SU-DHL-6 (cell line): Measurements from ENCODE around the gene CFAP43.
"Not testable (repeated sequence)": the region's sequence is repeated elsewhere in the genome, so short reads cannot be mapped to it uniquely, and the experiment has no call there.

ENCODE experiments used
- H2AFZ ChIP-seq: fragments of 200-600 bp; sonication (generic); 2 replicates; pipeline ENCODE4 v1.6.1; 2014; ENCODE audit warnings: low read depth, mild to moderate bottlenecking, moderate library complexity, mixed read lengths, antibody characterized with exemption, low read length; ENCODE audit not compliant: severe bottlenecking
- H3F3A ChIP-seq: fragments of 200-600 bp; shearing (Covaris generic); 2 replicates; pipeline ENCODE4 v1.6.0; 2016; ENCODE audit warnings: antibody characterized with exemption, mild to moderate bottlenecking; ENCODE audit not compliant: insufficient read depth
- H3K27ac ChIP-seq: fragments of 200-600 bp; sonication (generic); 2 replicates; pipeline ENCODE4 v1.5.1; 2016; ENCODE audit warnings: low read depth, mild to moderate bottlenecking, low read length, moderate library complexity, mixed read lengths
- H3K27me3 ChIP-seq: fragments of 200-600 bp; sonication (generic), shearing (Covaris generic); 2 replicates; pipeline ENCODE4 v1.6.0; 2014; ENCODE audit warnings: mild to moderate bottlenecking, low read length
- H3K36me3 ChIP-seq: fragments of 200-600 bp; sonication (generic); 2 replicates; pipeline ENCODE4 v1.6.1; 2014; ENCODE audit warnings: mild to moderate bottlenecking, low read length, mixed read lengths
- H3K4me2 ChIP-seq: fragments of 300-600, 200-600 bp; shearing (Covaris generic), sonication (generic); 2 replicates; pipeline ENCODE4 v1.6.0; 2014; ENCODE audit warnings: low read length, low read depth, mild to moderate bottlenecking; ENCODE audit not compliant: poor library complexity, severe bottlenecking
- H3K4me3 ChIP-seq: fragments of 200-600 bp; sonication (generic); 2 replicates; pipeline ENCODE4 v1.5.1; 2014; ENCODE audit warnings: antibody characterized with exemption, low read length, mild to moderate bottlenecking, mixed read lengths; ENCODE audit not compliant: insufficient read depth, poor library complexity, severe bottlenecking
- H3K79me2 ChIP-seq: fragments of 200-600 bp; sonication (generic); 2 replicates; pipeline ENCODE4 v1.6.1; 2014; ENCODE audit warnings: mild to moderate bottlenecking, low read length, moderate library complexity; ENCODE audit not compliant: insufficient read depth
- H3K9ac ChIP-seq: fragments of 200-600 bp; sonication (generic); 2 replicates; pipeline ENCODE4 v1.7.0; 2014; ENCODE audit warnings: mild to moderate bottlenecking, low read length
- H3K9me2 ChIP-seq: fragments of 200-600 bp; sonication (generic); replicated peaks from 2 replicates; pipeline ENCODE4 v1.6.1; 2014; ENCODE audit warnings: low read length; ENCODE audit not compliant: insufficient read depth
- H3K9me3 ChIP-seq: fragments of 200-600 bp; sonication (generic); 2 replicates; pipeline ENCODE4 v1.6.1; 2014; ENCODE audit warnings: low read length, mixed read lengths; ENCODE audit not compliant: insufficient read depth
- H4K20me1 ChIP-seq: fragments of 200-600 bp; sonication (generic); 2 replicates; pipeline ENCODE4 v1.6.1; 2014; ENCODE audit warnings: low read depth, mild to moderate bottlenecking, antibody characterized with exemption, low read length, moderate library complexity, mixed read lengths
- EZH2phosphoT487 ChIP-seq: fragments of 200-600 bp; sonication (generic), shearing (Covaris generic); conservative IDR thresholded peaks from 2 replicates; pipeline ENCODE4 v1.6.1; 2018; ENCODE audit warnings: mild to moderate bottlenecking, antibody characterized with exemption, low read length, moderate library complexity, mixed read lengths
- TF ChIP-seq, protein P1 (sequence below): fragments of 200-600 bp; sonication (generic); IDR thresholded peaks from one replicate; pipeline ENCODE4 v1.5.1; 2017; ENCODE audit warnings: antibody characterized with exemption, mild to moderate bottlenecking, low read length, moderate library complexity; ENCODE audit not compliant: insufficient read depth, poor library complexity, severe bottlenecking

The CFAP43 gene

DNA sequence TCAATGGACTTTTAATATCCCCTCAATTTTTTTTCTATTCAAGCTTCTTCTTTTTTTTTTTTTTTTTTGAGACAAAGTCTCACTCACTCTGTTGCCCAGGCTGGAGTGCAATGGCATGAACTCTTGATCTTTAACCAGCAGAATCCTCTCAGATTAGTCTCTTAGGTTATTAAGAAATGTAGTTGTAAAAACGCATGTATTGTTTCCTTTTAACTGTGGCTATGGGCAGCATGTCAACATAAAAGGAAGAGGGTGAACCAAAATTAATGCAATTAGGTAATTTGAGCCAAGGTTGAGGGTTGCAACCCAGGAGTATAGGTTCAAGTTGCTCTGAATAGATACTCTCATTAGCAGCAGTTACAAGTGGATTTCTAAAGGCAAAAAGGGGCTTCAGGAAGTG, 18.2 kb upstream of the CFAP43 start:
- Histone ChIP-seq H3K4me3 (no peak overlapping the region), H3K9me3 (no peaks in the 10 kb centered on the region), H3K27ac (no peak overlapping the region), H3K27me3 (no peaks in the 10 kb centered on the region), H3K4me2 (no peak overlapping the region), H3K79me2 (no peaks in the 10 kb centered on the region), H3F3A (no peaks in the 10 kb centered on the region), H2AFZ (no peak overlapping the region), H3K36me3 (no peaks in the 10 kb centered on the region), H3K9ac (no peak overlapping the region), H3K9me2 (no peaks in the 10 kb centered on the region), H4K20me1 (no peaks in the 10 kb centered on the region)
- TF ChIP-seq, protein P1, sequence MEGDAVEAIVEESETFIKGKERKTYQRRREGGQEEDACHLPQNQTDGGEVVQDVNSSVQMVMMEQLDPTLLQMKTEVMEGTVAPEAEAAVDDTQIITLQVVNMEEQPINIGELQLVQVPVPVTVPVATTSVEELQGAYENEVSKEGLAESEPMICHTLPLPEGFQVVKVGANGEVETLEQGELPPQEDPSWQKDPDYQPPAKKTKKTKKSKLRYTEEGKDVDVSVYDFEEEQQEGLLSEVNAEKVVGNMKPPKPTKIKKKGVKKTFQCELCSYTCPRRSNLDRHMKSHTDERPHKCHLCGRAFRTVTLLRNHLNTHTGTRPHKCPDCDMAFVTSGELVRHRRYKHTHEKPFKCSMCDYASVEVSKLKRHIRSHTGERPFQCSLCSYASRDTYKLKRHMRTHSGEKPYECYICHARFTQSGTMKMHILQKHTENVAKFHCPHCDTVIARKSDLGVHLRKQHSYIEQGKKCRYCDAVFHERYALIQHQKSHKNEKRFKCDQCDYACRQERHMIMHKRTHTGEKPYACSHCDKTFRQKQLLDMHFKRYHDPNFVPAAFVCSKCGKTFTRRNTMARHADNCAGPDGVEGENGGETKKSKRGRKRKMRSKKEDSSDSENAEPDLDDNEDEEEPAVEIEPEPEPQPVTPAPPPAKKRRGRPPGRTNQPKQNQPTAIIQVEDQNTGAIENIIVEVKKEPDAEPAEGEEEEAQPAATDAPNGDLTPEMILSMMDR = no peak
- TF ChIP-seq EZH2phosphoT487 = no peak

DNA sequence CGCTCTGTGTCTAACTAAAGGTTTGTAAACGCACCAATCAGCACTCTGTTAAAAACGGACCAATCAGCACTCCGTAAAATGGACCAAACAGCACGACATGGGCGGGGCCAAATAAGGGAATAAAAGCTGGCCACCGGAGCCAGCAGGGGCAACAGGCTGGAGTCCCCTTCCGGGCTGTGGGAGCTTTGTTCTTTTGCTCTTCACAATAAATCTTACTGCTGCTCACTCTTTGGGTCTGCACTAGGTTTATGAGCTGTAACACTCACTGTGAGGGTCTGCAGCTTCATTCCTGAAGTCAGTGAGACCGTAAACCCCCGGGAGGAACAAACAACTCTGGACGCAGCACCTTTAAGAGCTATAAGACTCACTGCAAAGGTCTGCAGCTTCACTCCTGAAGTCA, 16.8 kb upstream of the CFAP43 start:
- not testable (repeated sequence) for H3K9me3 ChIP-seq, H3K9ac ChIP-seq, H3K9me2 ChIP-seq, H4K20me1 ChIP-seq, H3K36me3 ChIP-seq, H3K4me2 ChIP-seq, H3K27me3 ChIP-seq, H3K27ac ChIP-seq, H3K4me3 ChIP-seq, H3F3A ChIP-seq, H3K79me2 ChIP-seq, H2AFZ ChIP-seq

DNA sequence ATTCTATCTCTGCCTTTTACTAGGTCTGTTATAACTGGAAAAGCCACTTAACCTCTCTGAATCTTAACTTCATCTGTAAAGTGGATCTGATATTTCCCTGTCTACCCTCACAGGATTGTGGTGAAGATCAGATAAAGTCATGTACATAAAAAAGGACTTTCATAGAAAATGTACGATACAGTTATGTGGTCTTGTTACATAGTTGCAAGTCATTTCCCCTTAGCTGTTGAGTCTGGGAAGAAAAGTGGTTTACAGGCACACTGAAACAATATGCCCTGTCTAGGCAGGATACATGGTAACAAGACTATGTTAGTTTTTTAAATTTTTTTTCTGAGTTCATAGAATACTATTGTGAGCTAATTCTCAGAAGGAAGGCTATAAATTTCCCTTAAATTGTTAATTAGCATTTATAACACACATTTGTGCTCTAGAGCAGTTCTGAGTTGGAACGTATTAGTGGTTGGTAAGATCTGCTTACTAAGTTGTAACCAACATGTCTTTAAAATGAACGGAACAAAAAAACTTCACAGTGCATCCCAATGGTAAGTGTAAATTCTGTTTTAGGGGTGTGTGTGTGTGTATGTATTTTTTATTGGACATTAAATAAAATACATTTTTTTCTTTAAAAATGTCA, 15.5 kb upstream of the CFAP43 start:
- Histone ChIP-seq H3F3A (no peaks in the 10 kb centered on the region), H3K4me2 (no peak overlapping the region), H2AFZ (no peak overlapping the region), H3K4me3 (no peak overlapping the region), H3K9me2 (no peaks in the 10 kb centered on the region), H3K9me3 (no peaks in the 10 kb centered on the region), H4K20me1 (no peaks in the 10 kb centered on the region), H3K27ac (no peak overlapping the region), H3K36me3 (no peaks in the 10 kb centered on the region), H3K79me2 (no peaks in the 10 kb centered on the region), H3K9ac (no peak overlapping the region), H3K27me3 (no peaks in the 10 kb centered on the region)
- TF ChIP-seq, protein P1 = no peak
- no peak for TF ChIP-seq EZH2phosphoT487

DNA sequence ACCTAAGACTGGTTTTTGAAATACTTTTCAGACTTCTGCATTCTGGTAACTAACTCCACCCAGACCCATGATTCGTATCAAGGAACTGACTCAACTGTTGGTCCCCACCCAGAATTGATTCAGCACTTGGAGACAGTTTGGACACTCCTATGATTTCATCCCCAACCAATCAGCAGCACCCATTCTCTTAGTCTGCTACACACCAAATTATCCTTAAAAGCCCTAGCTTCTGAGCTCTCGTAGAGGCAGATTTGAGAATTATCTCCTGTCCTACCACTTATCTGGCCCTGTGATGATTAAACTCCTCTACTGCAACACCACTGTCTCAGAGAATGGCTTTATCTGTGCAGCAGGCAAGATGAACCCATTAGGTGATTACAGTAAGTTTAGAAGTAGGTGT, 14.8 kb upstream of the CFAP43 start:
- Histone ChIP-seq H4K20me1 (no peaks in the 10 kb centered on the region), H3K27me3 (no peaks in the 10 kb centered on the region), H3K9ac (no peak overlapping the region), H3K4me2 (no peak overlapping the region), H3K4me3 (no peak overlapping the region), H3K79me2 (no peaks in the 10 kb centered on the region), H2AFZ (no peak overlapping the region), H3K9me3 (no peaks in the 10 kb centered on the region), H3K36me3 (no peaks in the 10 kb centered on the region), H3F3A (no peaks in the 10 kb centered on the region), H3K27ac (no peak overlapping the region), H3K9me2 (no peaks in the 10 kb centered on the region)
- TF ChIP-seq, protein P1 = no peak
- no peak for TF ChIP-seq EZH2phosphoT487
